ENCODE results near the gene GPATCH2.

The GPATCH2 gene

DNA sequence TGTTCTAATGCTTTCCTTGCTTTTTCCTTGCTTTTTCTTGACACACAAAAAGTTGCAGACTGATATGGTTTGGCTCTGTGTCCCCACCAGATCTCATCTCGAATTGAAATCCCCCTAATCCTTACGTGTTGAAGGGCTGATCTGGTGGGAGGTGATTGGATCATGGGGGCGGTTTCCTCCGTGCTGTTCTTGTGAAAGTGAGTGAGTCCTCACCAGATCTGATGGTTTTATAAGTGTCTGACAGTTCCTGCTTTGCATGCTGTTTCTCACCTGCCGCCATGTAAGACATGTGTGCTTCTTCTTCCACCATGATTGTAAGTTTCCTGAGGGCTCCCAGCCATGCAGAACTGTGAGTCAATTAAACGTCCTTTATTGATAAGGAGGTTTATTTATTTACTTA lies 11.6 kb upstream of the GPATCH2 start:
- Histone ChIP-seq H3K9ac (no peak overlapping the region), H3K4me2 (no peak overlapping the region), H3K79me2 (ENCODE audit: insufficient read depth, low read depth) (no peaks in the 10 kb centered on the region), H3K36me3 (ENCODE audit: insufficient read depth) (no peaks in the 10 kb centered on the region), H3K4me3 (IDR thresholded peaks at IDR 0.05; ENCODE audit: insufficient read depth, low read depth, low read length) (no peak overlapping the region), H2AFZ (ENCODE audit: low read depth) (no peak overlapping the region), H3K27me3 (ENCODE audit: insufficient read depth, low read depth) (no peaks in the 10 kb centered on the region), H3K27ac (no peak overlapping the region), H4K20me1 (ENCODE audit: insufficient read depth) (no peaks in the 10 kb centered on the region), H3K4me1 (ENCODE audit: low read depth, poor library complexity, severe bottlenecking) (no peaks in the 10 kb centered on the region)
- TF ChIP-seq, protein P1, sequence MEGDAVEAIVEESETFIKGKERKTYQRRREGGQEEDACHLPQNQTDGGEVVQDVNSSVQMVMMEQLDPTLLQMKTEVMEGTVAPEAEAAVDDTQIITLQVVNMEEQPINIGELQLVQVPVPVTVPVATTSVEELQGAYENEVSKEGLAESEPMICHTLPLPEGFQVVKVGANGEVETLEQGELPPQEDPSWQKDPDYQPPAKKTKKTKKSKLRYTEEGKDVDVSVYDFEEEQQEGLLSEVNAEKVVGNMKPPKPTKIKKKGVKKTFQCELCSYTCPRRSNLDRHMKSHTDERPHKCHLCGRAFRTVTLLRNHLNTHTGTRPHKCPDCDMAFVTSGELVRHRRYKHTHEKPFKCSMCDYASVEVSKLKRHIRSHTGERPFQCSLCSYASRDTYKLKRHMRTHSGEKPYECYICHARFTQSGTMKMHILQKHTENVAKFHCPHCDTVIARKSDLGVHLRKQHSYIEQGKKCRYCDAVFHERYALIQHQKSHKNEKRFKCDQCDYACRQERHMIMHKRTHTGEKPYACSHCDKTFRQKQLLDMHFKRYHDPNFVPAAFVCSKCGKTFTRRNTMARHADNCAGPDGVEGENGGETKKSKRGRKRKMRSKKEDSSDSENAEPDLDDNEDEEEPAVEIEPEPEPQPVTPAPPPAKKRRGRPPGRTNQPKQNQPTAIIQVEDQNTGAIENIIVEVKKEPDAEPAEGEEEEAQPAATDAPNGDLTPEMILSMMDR (conservative IDR thresholded peaks at IDR 0.05; ENCODE audit: low read depth, low read length), result no peak

DNA sequence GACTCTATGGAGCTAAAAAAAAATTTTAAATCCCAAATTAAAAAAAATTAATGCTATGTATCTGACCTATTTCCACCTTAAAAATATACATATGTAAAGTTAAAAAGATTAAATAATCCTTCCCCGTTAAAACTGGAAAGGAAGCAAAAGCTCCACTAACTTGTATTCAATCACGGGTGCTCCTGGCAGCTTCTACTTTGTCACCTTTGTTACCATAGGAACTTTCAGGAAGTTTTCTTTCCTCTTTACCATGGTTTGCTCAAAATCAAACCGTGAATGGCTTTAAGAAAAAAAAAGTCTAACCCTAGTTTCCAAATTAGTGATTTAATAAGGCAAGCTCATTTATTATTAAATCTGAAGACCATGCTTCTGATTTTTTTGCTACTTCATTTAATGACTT lies 3.5 kb downstream of the GPATCH2 start:
- no peaks in the 10 kb centered on the region for H3K36me3 ChIP-seq (ENCODE audit: insufficient read depth)
- peaks cover 40% of the 10 kb centered on the region for H3K4me1 ChIP-seq (ENCODE audit: low read depth, poor library complexity, severe bottlenecking)
- no peak overlapping the region for H3K9ac ChIP-seq
- H3K79me2 ChIP-seq (ENCODE audit: insufficient read depth, low read depth), result peaks cover 83% of the 10 kb centered on the region
- no peak overlapping the region for H3K4me3 ChIP-seq (IDR thresholded peaks at IDR 0.05; ENCODE audit: insufficient read depth, low read depth, low read length)
- H3K4me2 ChIP-seq, result no peak overlapping the region
- H3K27ac ChIP-seq, result no peak overlapping the region
- no peaks in the 10 kb centered on the region for H4K20me1 ChIP-seq (ENCODE audit: insufficient read depth)
- no peaks in the 10 kb centered on the region for H3K27me3 ChIP-seq (ENCODE audit: insufficient read depth, low read depth)
- H2AFZ ChIP-seq (ENCODE audit: low read depth), result no peak overlapping the region
- TF ChIP-seq, protein P1 (conservative IDR thresholded peaks at IDR 0.05; ENCODE audit: low read depth, low read length), result no peak

DNA sequence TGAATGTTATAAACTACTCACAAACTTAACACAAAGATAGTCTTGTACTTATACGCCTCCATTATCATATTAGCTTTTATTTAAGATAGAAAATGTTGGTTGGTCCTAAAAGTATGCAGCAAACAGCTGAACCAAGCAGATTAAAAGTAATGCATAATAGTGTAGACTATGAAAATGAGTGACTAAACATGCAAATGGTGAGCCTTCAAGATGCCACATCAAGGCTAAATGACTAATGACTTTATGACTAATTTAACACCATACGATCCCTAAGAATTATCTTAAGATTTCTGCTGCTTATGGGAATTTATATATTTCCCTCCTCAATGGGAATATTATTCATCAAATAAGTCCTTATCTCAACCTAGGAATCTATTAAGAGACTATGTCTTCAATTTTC lies 4.6 kb downstream of the GPATCH2 start:
- TF ChIP-seq, protein P1 (conservative IDR thresholded peaks at IDR 0.05; ENCODE audit: low read depth, low read length), result no peak
- Histone ChIP-seq H3K9ac (no peak overlapping the region), H2AFZ (ENCODE audit: low read depth) (no peak overlapping the region), H4K20me1 (ENCODE audit: insufficient read depth) (no peaks in the 10 kb centered on the region), H3K79me2 (ENCODE audit: insufficient read depth, low read depth) (peaks cover 92% of the 10 kb centered on the region), H3K27me3 (ENCODE audit: insufficient read depth, low read depth) (no peaks in the 10 kb centered on the region), H3K4me1 (ENCODE audit: low read depth, poor library complexity, severe bottlenecking) (peaks cover 46% of the 10 kb centered on the region), H3K36me3 (ENCODE audit: insufficient read depth) (no peaks in the 10 kb centered on the region), H3K4me2 (no peak overlapping the region), H3K27ac (no peak overlapping the region), H3K4me3 (IDR thresholded peaks at IDR 0.05; ENCODE audit: insufficient read depth, low read depth, low read length) (no peak overlapping the region)

DNA sequence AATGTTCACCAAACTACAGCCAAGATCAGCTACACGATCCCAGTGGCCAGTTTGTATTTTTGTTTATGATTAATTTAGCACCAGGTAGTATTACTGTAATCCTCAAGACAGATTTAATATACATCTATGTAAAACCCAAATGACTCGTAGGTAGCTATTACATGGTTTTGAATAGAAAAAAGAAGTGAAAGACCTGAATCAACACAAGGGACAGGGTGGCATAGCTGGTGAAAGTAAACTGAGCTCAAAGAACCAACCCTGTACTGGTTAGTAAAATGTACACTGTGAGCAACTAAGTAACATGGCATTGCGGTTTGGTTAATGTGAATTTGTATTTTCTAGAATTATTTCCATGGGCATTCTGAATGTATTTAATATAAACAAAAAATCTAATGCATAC lies 8.8 kb downstream of the GPATCH2 start:
- H4K20me1 ChIP-seq (ENCODE audit: insufficient read depth), result no peaks in the 10 kb centered on the region
- H3K27ac ChIP-seq, result no peak overlapping the region
- peaks cover 43% of the 10 kb centered on the region for H3K4me1 ChIP-seq (ENCODE audit: low read depth, poor library complexity, severe bottlenecking)
- no peaks in the 10 kb centered on the region for H3K27me3 ChIP-seq (ENCODE audit: insufficient read depth, low read depth)
- H3K36me3 ChIP-seq (ENCODE audit: insufficient read depth), result no peaks in the 10 kb centered on the region
- H3K9ac ChIP-seq, result no peak overlapping the region
- peaks cover 54% of the 10 kb centered on the region; the same call in 1 of the 2 replicates for H3K79me2 ChIP-seq (ENCODE audit: insufficient read depth, low read depth)
- no peak overlapping the region for H2AFZ ChIP-seq (ENCODE audit: low read depth)
- TF ChIP-seq, protein P1 (conservative IDR thresholded peaks at IDR 0.05; ENCODE audit: low read depth, low read length), result no peak
- H3K4me3 ChIP-seq (IDR thresholded peaks at IDR 0.05; ENCODE audit: insufficient read depth, low read depth, low read length), result no peak overlapping the region
- peak overlapping the region; percentile 55; the same call in 1 of the 2 replicates for H3K4me2 ChIP-seq

All from KMS-11 (cell line).